Activated CD4-positive, CD25-positive, alpha-beta regulatory T cell treated with anti-CD3 and anti-CD28 coated beads, Interleukin-2, amount 50 U/mL, for 72 hours (primary cell): ENCODE data around the gene MEGF11.
"Not testable (repeated sequence)": the region's sequence is repeated elsewhere in the genome, so short reads cannot be mapped to it uniquely, and the experiment has no call there.

ENCODE experiments used
- DNase-seq: peaks from one replicate; pipeline ENCODE4 v3.0.0; 2021

Gene MEGF11

DNA sequence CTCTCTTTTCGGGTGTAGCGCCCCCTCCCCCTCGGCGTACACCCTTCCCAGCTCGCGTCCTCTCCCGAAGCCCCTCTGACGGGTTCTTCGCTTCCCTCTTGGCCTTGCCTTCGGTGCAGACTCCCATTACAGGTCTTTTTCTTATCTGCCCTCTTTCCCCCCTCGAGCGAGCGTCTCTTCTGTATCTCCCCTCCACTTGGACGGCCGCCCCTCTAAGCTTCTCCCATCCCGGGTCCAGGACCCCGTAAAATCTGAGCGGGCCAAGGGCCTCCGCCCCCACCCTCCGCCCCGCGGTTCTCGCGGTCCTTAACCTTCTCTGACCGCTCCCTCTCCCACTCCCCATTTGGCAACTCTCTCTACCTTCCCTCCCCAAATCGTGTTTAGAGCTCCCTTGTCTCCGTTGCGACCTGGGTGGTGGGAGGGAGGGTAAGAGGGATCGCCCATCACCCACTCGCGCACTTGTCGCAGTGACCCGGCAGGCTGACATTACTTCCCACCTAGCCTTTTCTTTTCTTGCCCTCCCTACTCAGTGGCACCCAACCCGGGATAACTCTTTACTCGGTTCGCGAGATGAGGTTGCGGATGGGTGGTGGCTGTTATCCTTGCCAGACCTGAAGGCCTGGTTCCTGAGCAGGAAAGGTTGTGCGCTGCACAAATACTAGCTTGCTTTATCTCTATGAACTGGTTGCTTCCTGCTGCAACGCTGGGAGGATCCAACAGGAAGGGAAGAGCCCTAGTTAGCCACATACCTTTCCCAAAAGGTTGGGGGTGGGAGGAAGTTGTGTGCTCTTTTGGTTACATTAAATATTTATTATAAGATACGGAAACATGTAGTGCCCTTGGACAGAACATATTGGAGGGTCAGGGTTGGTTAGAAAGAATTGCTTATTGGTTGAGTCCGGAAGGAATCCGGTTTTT, 383.3 kb downstream of the MEGF11 start:
- no peak for DNase-seq

DNA sequence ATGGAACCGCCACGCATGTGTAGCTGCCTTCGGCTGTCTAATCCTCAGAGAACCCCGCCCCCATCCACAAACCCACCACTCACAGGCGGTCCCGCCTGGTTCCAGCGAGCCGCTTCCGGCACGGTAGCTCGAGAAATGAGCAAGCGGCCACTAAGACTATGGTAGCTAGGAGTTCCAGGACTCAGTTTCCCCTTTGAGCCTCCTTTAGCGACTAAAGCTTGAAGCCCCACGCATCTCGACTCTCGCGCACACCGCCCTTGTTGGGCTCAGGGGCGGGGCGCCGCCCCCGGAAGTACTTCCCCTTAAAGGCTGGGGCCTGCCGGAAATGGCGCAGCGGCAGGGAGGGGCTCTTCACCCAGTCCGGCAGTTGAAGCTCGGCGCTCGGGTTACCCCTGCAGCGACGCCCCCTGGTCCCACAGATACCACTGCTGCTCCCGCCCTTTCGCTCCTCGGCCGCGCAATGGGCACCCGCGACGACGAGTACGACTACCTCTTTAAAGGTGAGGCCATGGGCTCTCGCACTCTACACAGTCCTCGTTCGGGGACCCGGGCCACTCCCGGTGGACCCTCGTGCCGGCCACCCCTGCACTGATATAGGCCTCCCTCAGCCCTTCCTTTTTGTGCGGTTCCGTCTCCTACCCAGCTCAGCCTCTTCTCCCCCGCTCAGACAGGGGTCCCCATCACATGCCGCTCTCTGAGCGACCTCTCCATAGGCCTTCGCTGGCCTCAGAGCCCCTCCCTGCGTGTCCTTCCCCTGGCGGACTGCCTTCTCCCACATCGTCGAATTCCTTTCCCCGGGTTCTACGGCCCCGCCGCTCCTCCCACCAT, 384.2 kb downstream of the MEGF11 start, which contains the start of gene RAB11A:
TSS of gene RAB11A (plus strand) at position 366 of the 828 bp plus-strand sequence. CDS start at position 461, 95 bp downstream.
- DNase-seq = peak; percentile 95

DNA sequence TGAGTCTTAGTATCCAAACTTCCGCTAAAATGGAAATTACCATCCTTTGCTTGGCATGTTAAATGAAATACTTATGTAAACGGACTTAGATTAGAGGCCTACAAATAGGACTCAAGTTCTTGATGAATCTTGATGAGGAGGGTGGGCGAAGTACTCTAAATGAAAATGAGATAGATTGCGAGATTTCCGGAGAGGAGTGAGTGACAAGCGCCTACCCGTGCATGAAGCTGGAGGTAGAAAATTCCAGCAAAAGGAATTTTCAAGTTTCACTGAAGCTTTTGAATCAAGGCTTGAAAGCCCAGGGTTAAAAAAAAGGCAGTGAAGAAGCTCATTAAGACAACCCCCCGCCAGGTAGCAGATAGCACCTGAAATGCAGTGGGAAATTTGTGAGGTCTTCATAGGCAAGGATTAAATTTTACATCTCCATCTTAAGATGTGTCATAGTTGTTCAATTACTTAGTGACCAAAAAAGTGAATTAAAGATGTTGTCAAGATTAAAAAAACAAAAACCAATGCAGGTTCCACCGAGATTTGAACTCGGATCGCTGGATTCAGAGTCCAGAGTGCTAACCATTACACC, 384.9 kb downstream of the MEGF11 start:
- DNase-seq = no peak

DNA sequence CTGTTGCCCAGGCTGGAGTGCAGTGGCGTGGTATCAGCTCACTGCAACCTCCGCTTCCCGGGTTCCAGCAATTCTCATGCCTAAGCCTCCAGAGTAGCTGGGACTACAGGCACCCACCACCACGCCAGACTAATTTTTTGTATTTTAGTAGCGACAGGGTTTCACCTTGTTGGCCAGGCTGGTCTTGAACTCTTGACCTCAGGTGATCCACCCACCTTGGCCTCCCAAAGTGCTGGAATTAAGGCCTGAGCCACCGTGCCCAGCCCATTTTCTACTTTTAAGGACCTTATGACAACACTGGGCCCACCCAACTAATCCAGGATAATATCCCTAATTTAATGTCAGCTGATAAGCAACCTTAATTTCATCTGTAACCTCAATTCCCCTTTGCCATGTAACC, 385.6 kb downstream of the MEGF11 start:
- not testable (repeated sequence) for DNase-seq

DNA sequence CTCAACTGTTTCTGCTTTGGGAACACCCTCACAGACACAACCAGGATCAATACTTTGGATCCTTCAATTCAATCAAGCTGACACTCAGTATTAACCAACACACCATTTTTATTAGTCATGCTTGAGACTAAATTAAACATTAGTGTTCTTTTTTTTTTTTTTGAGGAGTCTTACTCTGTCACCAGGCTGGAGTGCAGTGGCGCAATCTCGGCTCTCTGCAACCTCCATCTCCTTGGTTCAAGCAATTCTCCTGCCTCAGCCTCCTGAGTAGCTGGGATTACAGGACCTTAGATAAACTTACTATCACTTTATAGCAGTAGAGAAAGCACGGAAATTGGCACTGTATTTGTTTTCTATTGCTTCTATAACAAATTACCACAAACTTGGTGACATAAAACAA, 386.3 kb downstream of the MEGF11 start:
- DNase-seq = no peak

DNA sequence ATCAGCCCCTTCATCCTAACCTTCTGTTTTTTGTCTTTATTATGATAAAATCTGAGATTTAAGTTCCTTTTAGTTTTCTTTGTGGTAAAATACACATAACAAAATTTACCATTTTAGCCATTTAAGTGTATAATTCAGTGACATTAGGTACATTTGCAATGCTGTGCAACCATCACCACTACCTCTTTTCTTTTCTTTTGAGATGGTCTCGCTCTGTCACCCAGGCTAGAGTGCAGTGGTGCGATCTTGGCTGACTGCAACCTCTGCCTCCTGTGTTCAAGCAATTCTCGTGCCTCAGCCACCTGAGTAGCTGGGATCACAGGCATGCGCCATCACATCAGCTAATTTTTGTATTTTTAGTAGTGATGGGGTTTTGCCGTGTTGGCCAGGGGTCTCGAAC, 390.4 kb downstream of the MEGF11 start:
- DNase-seq = no peak

DNA sequence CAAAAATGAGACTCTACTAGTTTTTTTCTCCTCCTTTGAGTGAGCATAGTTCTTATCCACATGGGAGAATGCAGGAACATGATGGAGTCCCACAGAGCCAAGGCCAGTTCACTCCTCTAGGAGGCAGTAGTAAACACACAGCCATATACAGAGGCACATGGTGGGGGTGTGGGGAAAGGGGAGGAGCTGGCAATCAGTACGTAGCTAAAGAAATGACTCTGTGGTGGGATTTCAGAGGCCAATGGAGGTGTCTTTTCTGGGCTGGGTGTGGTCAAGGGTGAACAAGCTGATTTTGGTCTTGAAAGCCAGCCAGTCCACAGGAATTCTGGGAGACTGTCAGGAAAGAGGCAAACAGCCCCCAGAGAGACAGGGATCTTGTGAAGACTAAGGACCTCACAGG, 390.9 kb downstream of the MEGF11 start:
- DNase-seq = peak; percentile 41

DNA sequence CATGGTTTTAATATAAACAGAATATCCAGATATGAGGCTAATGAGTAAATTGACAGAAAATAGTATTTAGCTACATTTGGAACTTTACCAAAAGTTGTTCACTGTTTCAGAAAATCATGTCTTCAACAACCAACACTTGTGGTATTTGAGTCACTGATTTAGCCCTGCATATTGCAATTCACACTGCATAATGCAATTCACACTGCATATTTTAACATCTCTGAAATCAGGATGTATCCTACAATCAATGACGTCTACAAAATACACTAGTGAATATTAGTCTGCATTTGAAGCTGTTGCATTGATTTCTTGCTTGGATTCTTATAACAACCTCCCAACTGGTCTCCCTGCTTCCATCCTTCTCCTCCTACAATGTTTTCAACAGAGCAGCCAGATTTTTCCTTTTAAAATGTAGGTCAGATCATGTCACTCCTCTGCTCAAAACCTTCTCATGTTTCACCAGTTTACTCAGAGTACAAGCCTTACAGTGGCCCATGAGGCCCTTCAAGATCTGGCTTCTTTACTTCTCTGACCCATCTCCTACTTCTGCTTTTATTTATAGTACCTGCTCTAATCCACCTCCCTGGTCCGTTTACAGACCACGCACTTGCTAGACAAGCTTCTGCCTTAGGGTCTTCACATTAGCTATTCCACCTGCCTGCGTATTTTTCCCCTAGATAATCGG, 395.7 kb downstream of the MEGF11 start:
- DNase-seq = no peak

DNA sequence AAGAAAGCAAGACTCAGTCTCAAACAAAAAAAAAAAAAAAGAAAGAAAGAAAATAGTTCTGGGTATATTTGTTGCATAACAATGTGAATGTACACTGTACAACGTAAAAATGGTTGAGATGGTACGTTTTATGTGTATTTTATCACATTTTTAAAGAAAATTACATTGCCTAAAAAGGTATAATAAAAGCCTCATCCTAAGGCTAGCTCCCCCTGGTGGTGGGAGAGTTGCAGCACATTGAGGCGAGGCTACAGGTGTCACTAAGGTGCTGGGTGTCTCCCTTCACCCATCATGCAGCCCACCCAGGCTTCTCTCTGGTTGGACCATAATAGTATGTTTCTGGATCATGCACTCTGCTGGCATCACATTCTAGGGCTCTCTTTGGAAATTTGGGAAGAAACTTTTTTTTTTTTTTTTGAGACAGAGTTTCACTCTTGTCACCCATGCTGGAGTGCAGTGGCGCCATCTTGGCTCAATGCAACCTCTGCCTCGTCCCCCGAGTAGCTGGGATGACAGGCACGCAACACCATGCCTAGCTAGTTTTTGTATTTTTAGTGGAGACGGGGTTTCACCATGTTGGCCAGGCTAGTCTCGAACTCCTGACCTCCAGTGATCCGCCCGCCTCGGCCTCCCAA, 396.6 kb downstream of the MEGF11 start:
- DNase-seq = peak; percentile 76

DNA sequence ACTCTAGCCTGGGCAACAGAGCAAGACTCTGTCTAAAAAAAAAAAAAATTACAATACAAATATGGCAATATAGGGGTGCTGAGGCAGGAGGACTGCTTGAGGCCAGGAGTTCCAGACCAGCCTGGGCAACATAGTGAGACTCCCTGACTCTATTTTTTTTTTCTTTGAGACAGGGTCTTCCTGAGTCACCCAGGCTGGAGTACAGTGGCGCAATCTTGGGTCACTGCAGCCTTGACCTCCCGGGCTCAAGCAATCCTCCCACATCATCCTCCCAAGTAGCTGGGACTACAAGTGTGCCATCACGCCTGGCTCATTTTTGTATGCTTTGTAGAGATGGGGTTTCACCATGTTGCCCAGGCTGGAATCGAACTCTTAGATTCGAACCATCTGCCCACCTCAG, 401.6 kb downstream of the MEGF11 start:
- DNase-seq = no peak

DNA sequence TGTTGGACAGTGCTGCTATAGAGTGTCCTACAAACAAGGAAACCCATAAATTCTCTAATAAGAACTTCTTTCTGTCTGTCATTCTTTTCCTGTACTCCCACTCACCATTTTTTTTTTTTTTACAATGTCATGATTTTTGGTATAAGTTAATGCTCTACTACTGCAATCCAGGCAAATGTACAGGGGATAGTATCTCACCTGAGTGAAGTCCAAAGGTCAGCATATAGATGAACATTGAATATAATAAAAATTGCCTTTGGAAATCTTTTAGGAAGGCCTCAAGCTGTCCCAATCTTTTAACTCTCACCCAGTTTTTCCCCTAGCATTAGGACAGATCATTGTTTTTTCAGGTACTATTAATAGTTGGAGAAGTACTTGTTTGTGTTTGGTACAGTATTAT, 405.6 kb downstream of the MEGF11 start:
- no peak for DNase-seq

DNA sequence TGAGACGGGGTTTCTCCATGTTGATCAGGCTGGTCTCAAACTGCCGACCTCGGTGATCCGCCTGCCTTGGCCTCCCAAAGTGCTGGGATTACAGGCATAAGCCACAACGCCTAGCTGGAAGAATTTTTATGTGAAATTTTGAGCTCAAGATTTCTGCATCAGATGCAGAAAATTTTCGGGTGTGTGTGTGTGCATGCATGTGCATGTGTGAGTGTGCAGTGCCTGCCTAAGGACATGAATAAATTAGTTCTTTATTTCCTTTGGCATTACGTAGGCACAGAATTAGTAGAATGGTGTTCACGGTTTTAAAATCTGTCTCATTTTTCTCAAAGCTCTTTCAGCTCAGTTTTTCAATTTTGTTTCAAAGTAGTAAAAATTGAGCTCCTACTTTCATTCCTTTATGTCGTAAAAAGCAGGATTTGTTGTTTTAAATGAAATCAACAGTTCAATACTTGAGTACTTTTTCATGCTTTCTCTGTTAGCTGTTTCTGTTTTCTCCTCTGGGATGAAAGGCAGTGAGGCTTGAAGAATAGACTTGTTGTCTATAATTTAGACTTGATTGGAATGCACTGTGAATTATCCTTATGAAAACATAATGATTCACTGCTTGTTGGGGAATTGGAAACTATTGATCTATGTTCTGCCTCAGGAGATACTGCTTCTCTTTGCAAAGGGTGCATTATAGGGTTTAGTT, 407.6 kb downstream of the MEGF11 start:
- DNase-seq = no peak
